Right atrium auricular region (tissue), 2 donors: Measurements from ENCODE around the gene HEBP2. TPM values are rescaled to one million over a fixed set of nuclear protein-coding genes. Genes with fewer than 3 reads are reported as not detected.

Experiments used
- DNase-seq: peaks from one replicate; pipeline ENCODE4 v3.0.0-alpha.2; 2019; ENCODE audit warnings: low spot score
- H3K27ac ChIP-seq, 2 donors: fragments of 200-600 bp; sonication (generic); 1 replicate in 1 of 2; 2 replicates in 1 of 2; pipeline ENCODE4 v1.5.1; 2016 to 2019
- H3K27me3 ChIP-seq, 2 donors: fragments of 200-600 bp; sonication (generic); one replicate each; pipeline versions ENCODE4 v1.5.1 to v1.6.0; 2017 to 2019
- H3K36me3 ChIP-seq: fragments of 200-600 bp; sonication (generic); one replicate; pipeline ENCODE4 v1.5.1; 2016
- H3K4me1 ChIP-seq, 2 donors: fragments of 200-600 bp; sonication (generic); one replicate each; pipeline versions ENCODE4 v1.5.1 to v1.6.0; 2017 to 2019
- H3K4me3 ChIP-seq, 2 donors: fragments of 200-600 bp; sonication (generic); 1 replicate in 1 of 2; 2 replicates in 1 of 2; pipeline ENCODE4 v1.5.1; 2017 to 2019; ENCODE audit warnings: mild to moderate bottlenecking in 1 of 2, moderate library complexity in 1 of 2
- H3K9me3 ChIP-seq, 2 donors: fragments of 200-600 bp; sonication (generic); one replicate each; pipeline ENCODE4 v1.5.1; 2019
- CTCF ChIP-seq, 2 donors: fragments of 200-600 bp; sonication (generic); IDR thresholded peaks; one replicate each; pipeline ENCODE4 v1.5.1; 2019; ENCODE audit warnings: antibody characterized with exemption in 2 of 2
- total RNA-seq, 2 donors: library from RNA; depleted of rRNA; stranded (reverse); fragments of >200 nt; gene quantifications; one replicate each; pipeline ENCODE4 v1.1.0, GENCODE V29; 2016

Gene HEBP2
- total RNA-seq, 2 donors from 2014 or later: 41.0 to 49.2 TPM

GRCh38 chr6:138455746-138456400, 51.9 kb downstream of the HEBP2 start:
- TF ChIP-seq CTCF (IDR thresholded peaks at IDR 0.05): no peak
- no peaks in the 10 kb centered on the region for H3K4me1 ChIP-seq
- no peaks in the 10 kb centered on the region for H3K27me3 ChIP-seq
- no peak for DNase-seq
- no peak overlapping the region for H3K4me3 ChIP-seq
- H3K36me3 ChIP-seq: no peaks in the 10 kb centered on the region
- H3K27ac ChIP-seq: no peak overlapping the region
- no peaks in the 10 kb centered on the region for H3K9me3 ChIP-seq

- H3K27me3 ChIP-seq: no peaks in the 10 kb centered on the region
- no peak for DNase-seq
These were observed 52.4 kb downstream of the HEBP2 start for GRCh38 chr6:138456401-138456790.

GRCh38 chr6:138461647-138462046, 57.6 kb downstream of the HEBP2 start:
- no peaks in the 10 kb centered on the region for H3K27me3 ChIP-seq
- TF ChIP-seq CTCF (IDR thresholded peaks at IDR 0.05): no peak
- no peak for DNase-seq
- H3K36me3 ChIP-seq: peaks cover 18% of the 10 kb centered on the region
- no peaks in the 10 kb centered on the region for H3K4me1 ChIP-seq
- no peak overlapping the region for H3K27ac ChIP-seq
- H3K4me3 ChIP-seq: no peak overlapping the region
- no peaks in the 10 kb centered on the region for H3K9me3 ChIP-seq

More at GRCh38 chr6:138456401-138456790, 52.4 kb downstream of the HEBP2 start:
- H3K36me3 ChIP-seq: no peaks in the 10 kb centered on the region
- no peak overlapping the region for H3K27ac ChIP-seq
- no peak for TF ChIP-seq CTCF (IDR thresholded peaks at IDR 0.05)
- no peak overlapping the region for H3K4me3 ChIP-seq
- H3K9me3 ChIP-seq: no peaks in the 10 kb centered on the region
- H3K4me1 ChIP-seq: no peaks in the 10 kb centered on the region

- DNase-seq: no peak
- H3K9me3 ChIP-seq: no peaks in the 10 kb centered on the region
- no peak overlapping the region for H3K4me3 ChIP-seq
- H3K4me1 ChIP-seq: no peaks in the 10 kb centered on the region
- H3K27me3 ChIP-seq: no peaks in the 10 kb centered on the region
- peaks cover 32% of the 10 kb centered on the region for H3K36me3 ChIP-seq
- no peak overlapping the region for H3K27ac ChIP-seq
- TF ChIP-seq CTCF (IDR thresholded peaks at IDR 0.05): no peak
These were observed 60.1 kb downstream of the HEBP2 start for GRCh38 chr6:138464085-138464484.

- H3K27me3 ChIP-seq: no peaks in the 10 kb centered on the region
- no peak overlapping the region for H3K4me3 ChIP-seq
- no peaks in the 10 kb centered on the region for H3K4me1 ChIP-seq
- DNase-seq: no peak
- no peaks in the 10 kb centered on the region for H3K9me3 ChIP-seq
- peaks cover 38% of the 10 kb centered on the region for H3K36me3 ChIP-seq
- TF ChIP-seq CTCF (IDR thresholded peaks at IDR 0.05): no peak
- no peak overlapping the region for H3K27ac ChIP-seq
These were observed 61.1 kb downstream of the HEBP2 start for GRCh38 chr6:138465007-138465645.
